ENCODE measurements around the gene DNAJA3.

Gene DNAJA3

GRCh38 chr16:4474192-4474961, 48.7 kb downstream of the DNAJA3 start, which contains the start of gene NMRAL1:
Gene NMRAL1 (minus strand): TSS chr16:4474625. CDS start chr16:4474132, 493 bp downstream.
- peak; percentile 78 to 89 for DNase-seq
- no peak for TF ChIP-seq GATA1 (IDR thresholded peaks at IDR 0.05; ENCODE audit: low read depth, low read length)
- peak; percentile 63 for TF ChIP-seq POLR2A (IDR thresholded peaks at IDR 0.05; ENCODE audit: low read length)

DNA sequence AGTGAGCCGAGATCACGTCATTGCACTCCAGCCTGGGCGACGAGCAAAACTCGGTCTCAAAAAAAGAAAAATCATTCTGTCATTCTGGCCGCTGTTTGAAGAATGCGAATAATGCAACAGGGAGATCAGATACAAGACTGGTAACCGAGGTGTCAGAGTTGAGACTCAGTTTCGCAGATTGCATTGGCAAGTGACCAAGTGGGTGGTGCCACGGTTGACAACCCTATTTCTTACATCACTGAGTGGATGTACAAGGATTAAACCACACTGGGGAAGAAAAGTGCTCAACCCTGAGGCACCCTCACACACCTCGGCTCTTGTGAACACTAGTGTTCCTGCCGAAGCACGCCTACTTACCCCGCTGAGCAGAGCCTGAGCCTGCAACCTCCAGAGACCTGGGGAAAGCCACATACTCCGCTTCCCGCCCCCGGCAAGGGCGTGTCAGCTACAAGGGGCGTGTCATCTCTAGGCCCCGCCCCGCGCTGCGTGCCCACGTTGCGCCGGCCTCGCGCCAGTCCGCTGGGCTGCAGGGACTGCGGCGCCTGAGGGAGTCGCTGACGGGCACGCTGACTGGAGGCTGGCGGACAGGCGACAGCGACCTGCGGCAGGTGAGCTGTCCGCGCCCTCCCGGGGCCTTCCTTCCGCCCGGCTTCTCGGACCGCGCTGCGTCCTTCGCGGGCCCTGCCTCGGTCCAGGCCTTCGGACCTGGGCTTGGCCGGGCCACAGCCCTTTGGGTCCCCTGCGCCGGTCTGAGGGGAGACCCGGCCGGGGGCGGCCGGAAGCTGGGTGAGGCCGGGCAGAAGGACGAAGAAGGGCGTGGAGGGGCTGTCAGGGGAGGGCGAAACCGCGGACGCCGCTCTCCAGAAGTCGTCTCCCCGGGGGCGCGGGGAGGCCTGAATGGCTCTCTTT, 50.5 kb downstream of the DNAJA3 start, which contains the start of gene HMOX2:
HMOX2 (plus strand) TSS at position 519 of the 909 bp plus-strand sequence. CDS start 29,127 bp downstream, outside the sequence.
- TF ChIP-seq GATA1 (IDR thresholded peaks at IDR 0.05; ENCODE audit: low read depth, low read length) (no peak), POLR2A (IDR thresholded peaks at IDR 0.05; ENCODE audit: low read length) (peak; percentile 58)
- peak; percentile 95 for DNase-seq

DNA sequence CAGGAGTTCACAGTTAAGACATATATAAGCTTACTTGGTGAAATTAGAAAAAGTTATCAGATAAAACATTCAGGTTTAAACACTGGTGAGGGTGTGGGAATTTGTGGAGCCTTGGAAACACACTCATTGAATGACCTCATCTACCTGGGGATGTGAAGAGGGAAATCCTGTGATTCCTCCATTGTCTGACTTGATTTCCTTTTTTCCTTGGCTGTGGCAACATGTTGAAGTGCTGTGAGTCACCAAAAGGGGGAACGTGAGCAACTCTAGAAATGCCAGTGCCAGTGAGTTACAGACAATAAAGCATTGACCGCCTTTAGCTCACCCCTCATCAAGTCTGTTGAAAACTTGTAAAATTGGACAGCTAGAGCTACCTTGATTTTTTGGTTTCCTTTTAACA, 52.3 kb downstream of the DNAJA3 start:
- DNase-seq = peak in 1 of 2 experiments; percentile 22
- TF ChIP-seq GATA1 (IDR thresholded peaks at IDR 0.05; ENCODE audit: low read depth, low read length) (no peak), POLR2A (IDR thresholded peaks at IDR 0.05; ENCODE audit: low read length) (no peak)

- TF ChIP-seq POLR2A (IDR thresholded peaks at IDR 0.05; ENCODE audit: low read length) (no peak), GATA1 (IDR thresholded peaks at IDR 0.05; ENCODE audit: low read depth, low read length) (no peak)
Observed at GRCh38 chr16:4481526-4481925, 55.9 kb downstream of the DNAJA3 start.

GRCh38 chr16:4481963-4482362, 56.3 kb downstream of the DNAJA3 start:
- DNase-seq = no peak
- TF ChIP-seq POLR2A (IDR thresholded peaks at IDR 0.05; ENCODE audit: low read length) = no peak
- no peak for TF ChIP-seq GATA1 (IDR thresholded peaks at IDR 0.05; ENCODE audit: low read depth, low read length)

More at GRCh38 chr16:4481526-4481925, 55.9 kb downstream of the DNAJA3 start:
- no peak for DNase-seq

- no peak for TF ChIP-seq POLR2A (IDR thresholded peaks at IDR 0.05; ENCODE audit: low read length)
- TF ChIP-seq GATA1 (IDR thresholded peaks at IDR 0.05; ENCODE audit: low read depth, low read length) = no peak
- DNase-seq = no peak
Observed at GRCh38 chr16:4486126-4486893, 60.6 kb downstream of the DNAJA3 start.

GRCh38 chr16:4487955-4488498, 62.4 kb downstream of the DNAJA3 start:
- TF ChIP-seq GATA1 (IDR thresholded peaks at IDR 0.05; ENCODE audit: low read depth, low read length) = no peak
- TF ChIP-seq POLR2A (IDR thresholded peaks at IDR 0.05; ENCODE audit: low read length) = no peak
- DNase-seq = no peak

DNA sequence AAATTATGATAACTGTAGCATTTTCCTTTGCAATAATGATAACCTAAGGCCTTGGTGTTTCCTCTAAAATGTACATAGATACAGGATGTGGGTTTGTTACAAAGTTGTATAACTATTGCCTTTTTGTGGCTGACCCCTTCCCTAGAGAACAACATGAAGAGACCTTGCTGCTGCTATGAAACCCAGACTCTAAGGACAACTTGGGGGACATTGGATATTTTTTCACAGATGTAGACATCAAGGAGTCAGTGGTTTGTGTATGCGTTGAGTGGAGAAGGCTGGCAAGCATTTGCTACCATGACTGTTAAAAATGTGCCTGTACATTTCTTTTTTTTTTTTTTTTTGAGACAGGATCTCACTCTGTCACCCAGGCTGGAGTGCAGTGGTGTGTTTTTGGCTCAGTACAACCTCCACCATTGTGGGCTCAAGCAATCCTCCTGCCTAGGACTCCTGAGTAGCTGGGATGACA, 62.9 kb downstream of the DNAJA3 start:
- TF ChIP-seq GATA1 (IDR thresholded peaks at IDR 0.05; ENCODE audit: low read depth, low read length) = no peak
- no peak for TF ChIP-seq POLR2A (IDR thresholded peaks at IDR 0.05; ENCODE audit: low read length)
- no peak for DNase-seq

- TF ChIP-seq GATA1 (IDR thresholded peaks at IDR 0.05; ENCODE audit: low read depth, low read length) (no peak), POLR2A (IDR thresholded peaks at IDR 0.05; ENCODE audit: low read length) (no peak)
Observed at GRCh38 chr16:4489030-4489429, 63.4 kb downstream of the DNAJA3 start.

DNA sequence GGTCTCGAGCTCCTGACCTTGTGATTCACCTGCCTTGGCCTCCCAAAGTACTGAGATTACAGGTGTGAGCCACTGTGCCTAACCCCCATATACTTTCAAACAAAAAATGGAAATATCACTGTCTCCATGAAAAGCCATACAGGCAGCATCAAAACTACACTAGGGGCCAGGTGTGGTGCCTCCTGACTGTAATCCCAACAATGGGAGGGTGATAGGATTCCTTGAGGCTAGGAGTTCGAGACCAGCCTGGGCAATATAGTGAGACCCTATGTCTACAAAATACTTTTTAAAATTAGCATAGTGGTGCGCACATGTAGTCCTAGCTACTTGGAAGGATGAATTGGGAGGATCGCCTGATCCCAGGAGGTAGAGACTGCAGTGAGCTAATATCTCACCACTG, 66.2 kb downstream of the DNAJA3 start:
- no peak for DNase-seq
- TF ChIP-seq GATA1 (IDR thresholded peaks at IDR 0.05; ENCODE audit: low read depth, low read length) = no peak
- TF ChIP-seq POLR2A (IDR thresholded peaks at IDR 0.05; ENCODE audit: low read length) = no peak

More at GRCh38 chr16:4489030-4489429, 63.4 kb downstream of the DNAJA3 start:
- DNase-seq = no peak

GRCh38 chr16:4494746-4495490, 69.2 kb downstream of the DNAJA3 start:
- TF ChIP-seq POLR2A (IDR thresholded peaks at IDR 0.05; ENCODE audit: low read length) (no peak), GATA1 (IDR thresholded peaks at IDR 0.05; ENCODE audit: low read depth, low read length) (no peak)
- DNase-seq = no peak

DNA sequence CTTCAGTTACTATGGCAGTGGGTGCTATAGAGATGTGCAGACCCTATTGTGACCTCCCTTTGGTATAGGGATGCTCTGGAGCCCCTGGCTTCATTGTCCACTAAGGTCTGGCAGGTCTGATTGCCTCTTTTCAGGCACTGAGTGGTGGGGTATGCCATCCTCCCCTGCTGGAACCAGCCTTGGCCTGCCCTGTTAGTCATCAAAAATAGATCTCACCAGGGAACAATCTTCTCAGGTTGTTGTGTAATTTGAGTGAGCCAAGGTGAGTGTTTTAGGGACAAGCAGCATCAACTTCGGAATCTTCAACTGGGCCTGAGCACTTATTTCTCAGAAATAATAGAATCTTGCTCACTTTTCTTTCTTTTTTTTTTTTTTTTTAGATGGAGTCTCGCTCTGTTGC, 70.1 kb downstream of the DNAJA3 start:
- DNase-seq = no peak
- TF ChIP-seq GATA1 (IDR thresholded peaks at IDR 0.05; ENCODE audit: low read depth, low read length) (no peak), POLR2A (IDR thresholded peaks at IDR 0.05; ENCODE audit: low read length) (no peak)

Measured in erythroblast (primary cell).